ENCODE data around the gene TECTB. TPM values are rescaled to one million over a fixed set of nuclear protein-coding genes. Genes with fewer than 3 reads are reported as not detected.

Gene TECTB
- total and polyA plus RNA-seq, 9 of the 15 experiments (the other 6 are each of a cell fraction or from before 2014, with no cell fraction given): not detected

DNA sequence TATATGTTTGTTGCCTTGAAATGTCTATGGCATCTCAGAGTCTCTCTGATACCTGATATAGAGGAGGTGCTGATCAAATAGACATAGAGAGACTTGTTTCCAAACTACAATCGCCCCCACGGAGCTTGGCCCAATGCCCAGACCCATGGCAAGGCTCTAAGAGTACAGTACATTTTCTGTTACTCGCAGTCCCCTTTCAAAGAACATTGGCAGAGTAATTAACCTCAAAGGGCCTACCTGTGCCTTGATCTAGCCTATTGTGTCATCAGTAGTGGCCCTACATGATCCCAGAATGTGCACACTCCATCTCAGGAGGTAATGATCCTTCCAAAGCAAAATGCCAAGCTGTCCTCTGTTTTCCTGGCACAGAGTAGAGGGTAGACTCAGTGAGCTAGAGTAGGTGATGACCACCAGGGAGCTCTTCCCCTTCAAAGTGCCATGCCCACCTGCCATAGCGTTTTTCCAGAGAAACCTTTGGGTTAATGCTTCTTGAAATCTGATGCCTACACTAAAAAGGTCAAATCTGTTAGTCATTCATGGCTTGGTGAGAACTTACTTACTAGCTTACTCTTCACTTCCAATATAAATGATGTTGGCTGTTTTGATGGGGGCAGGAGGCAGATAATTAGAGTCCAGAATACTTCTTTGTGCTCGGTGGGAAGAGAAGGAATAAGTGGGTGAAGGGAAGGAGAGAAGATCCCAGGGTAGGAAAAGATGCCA lies 49.5 kb downstream of the TECTB start (continued):
- TF ChIP-seq CBX3 (IDR thresholded peaks at IDR 0.05; ENCODE audit: borderline replicate concordance in 1 of 2, low read length in 2 of 2) (no peak), CCAR2 (IDR thresholded peaks at IDR 0.05; ENCODE audit: low read depth, low read length) (no peak), ZNF764 (CRISPR knock-in tag; IDR thresholded peaks at IDR 0.05; ENCODE audit: low read depth) (no peak), ZNF3 (CRISPR knock-in tag; IDR thresholded peaks at IDR 0.05) (no peak)
- TF ChIP-seq, protein P1, sequence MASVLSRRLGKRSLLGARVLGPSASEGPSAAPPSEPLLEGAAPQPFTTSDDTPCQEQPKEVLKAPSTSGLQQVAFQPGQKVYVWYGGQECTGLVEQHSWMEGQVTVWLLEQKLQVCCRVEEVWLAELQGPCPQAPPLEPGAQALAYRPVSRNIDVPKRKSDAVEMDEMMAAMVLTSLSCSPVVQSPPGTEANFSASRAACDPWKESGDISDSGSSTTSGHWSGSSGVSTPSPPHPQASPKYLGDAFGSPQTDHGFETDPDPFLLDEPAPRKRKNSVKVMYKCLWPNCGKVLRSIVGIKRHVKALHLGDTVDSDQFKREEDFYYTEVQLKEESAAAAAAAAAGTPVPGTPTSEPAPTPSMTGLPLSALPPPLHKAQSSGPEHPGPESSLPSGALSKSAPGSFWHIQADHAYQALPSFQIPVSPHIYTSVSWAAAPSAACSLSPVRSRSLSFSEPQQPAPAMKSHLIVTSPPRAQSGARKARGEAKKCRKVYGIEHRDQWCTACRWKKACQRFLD (CRISPR knock-in tag; IDR thresholded peaks at IDR 0.05): no peak

GRCh38 chr10:112333452-112333851 lies 50.3 kb downstream of the TECTB start:
- DNase-seq (ENCODE audit: extremely low read depth in 1 of 4, low spot score in 3 of 4) (no peak), FAIRE-seq (no peak), ATAC-seq (no peak)
- H3K27ac ChIP-seq (ENCODE audit: extremely low read depth, low read depth, low read length): no peak overlapping the region
- H3K4me3 ChIP-seq: no peak overlapping the region
- H4K20me1 ChIP-seq (replicated peaks; ENCODE audit: control insufficient read depth, insufficient read depth, low read length): no peaks in the 10 kb centered on the region
- H3K27me3 ChIP-seq (ENCODE audit: control insufficient read depth in 2 of 2, insufficient read depth in 2 of 2, low read length in 2 of 2): peaks cover 0 to 3% of the 10 kb centered on the region in 2 experiments; a peak in 1 of 5 replicates
- H2AFZ ChIP-seq (ENCODE audit: low read depth, low read length): no peak overlapping the region
- no peak overlapping the region for H3K9ac ChIP-seq (ENCODE audit: insufficient read depth in 1 of 2, low read depth in 2 of 2, low read length in 2 of 2)
- no TSS peak for BruUV-seq (replicated peaks)
- H3K79me2 ChIP-seq (ENCODE audit: control insufficient read depth, insufficient read depth, low read length): no peaks in the 10 kb centered on the region
- H3K4me1 ChIP-seq (replicated peaks in 1 of 2; ENCODE audit: control insufficient read depth in 2 of 2, insufficient read depth in 2 of 2, low read length in 2 of 2): peaks cover 0 to 10% of the 10 kb centered on the region in 2 experiments; a peak in 2 of 5 replicates
- no peaks in the 10 kb centered on the region for H3K9me3 ChIP-seq (replicated peaks; ENCODE audit: control insufficient read depth, insufficient read depth, low read depth, low read length)
- H3K9me1 ChIP-seq (ENCODE audit: control insufficient read depth, insufficient read depth, low read length): no peaks in the 10 kb centered on the region
- ChIA-PET POLR2A (interaction anchor here (0.6 kb wide), 1 partner anchor 67 kb away, joined by 3 read pairs; no protein-coding TSS in a partner anchor), CTCF (ENCODE audit: low intra/inter-chr PET ratio) (no interaction called here)
- 11% methylated on average over 4 of the region's 4 CpGs for WGBS (ENCODE audit: insufficient coverage, low coverage, missing lambda C conversion rate)
- no peak overlapping the region for H3K4me2 ChIP-seq (ENCODE audit: insufficient read depth, low read length)
- intact Hi-C loops (cut with micrococcal nuclease): no loop called here
- no peaks in the 10 kb centered on the region for H3K36me3 ChIP-seq (ENCODE audit: control insufficient read depth, insufficient read depth, low read length)
- in situ Hi-C loops (cut with MboI): loop anchor here (5.0 kb wide), 1 partner anchor 44 kb away; no protein-coding TSS in a partner anchor
- TF ChIP-seq TCF7 (IDR thresholded peaks at IDR 0.05; ENCODE audit: borderline replicate concordance) (no peak), NR4A1 (CRISPR knock-in tag; IDR thresholded peaks at IDR 0.05) (no peak), NR4A1 (tag; IDR thresholded peaks at IDR 0.05) (no peak), ARID1B (IDR thresholded peaks at IDR 0.05) (no peak), ZSCAN32 (CRISPR knock-in tag; IDR thresholded peaks at IDR 0.05) (no peak), PRDM10 (IDR thresholded peaks at IDR 0.05; ENCODE audit: partially characterized antibody) (no peak), ILK (tag; IDR thresholded peaks at IDR 0.05; ENCODE audit: borderline replicate concordance, low read depth) (no peak), NFIX (CRISPR knock-in tag; IDR thresholded peaks at IDR 0.05; ENCODE audit: low read depth) (no peak), ESRRA (IDR thresholded peaks at IDR 0.05; ENCODE audit: borderline replicate concordance, low read depth) (no peak), GABPB2 (CRISPR knock-in tag; conservative IDR thresholded peaks at IDR 0.05) (no peak), CEBPG (CRISPR knock-in tag; IDR thresholded peaks at IDR 0.05) (no peak), CEBPG (tag; conservative IDR thresholded peaks at IDR 0.05 in 1 of 2, IDR thresholded peaks at IDR 0.05 in 1 of 2) (no peak)
